Measurements from ENCODE around the gene ROGDI.
"Not testable (repeated sequence)": the region's sequence is repeated elsewhere in the genome, so short reads cannot be mapped to it uniquely, and the experiment has no call there.

The ROGDI gene

GRCh38 chr16:4790261-4790660 is 12.2 kb downstream of the ROGDI start:
- DNase-seq, result no peak

- DNase-seq, result no peak
Observed at GRCh38 chr16:4788910-4789309, 13.5 kb downstream of the ROGDI start.

GRCh38 chr16:4788489-4788889 is 13.9 kb downstream of the ROGDI start:
- DNase-seq, result no peak

DNA sequence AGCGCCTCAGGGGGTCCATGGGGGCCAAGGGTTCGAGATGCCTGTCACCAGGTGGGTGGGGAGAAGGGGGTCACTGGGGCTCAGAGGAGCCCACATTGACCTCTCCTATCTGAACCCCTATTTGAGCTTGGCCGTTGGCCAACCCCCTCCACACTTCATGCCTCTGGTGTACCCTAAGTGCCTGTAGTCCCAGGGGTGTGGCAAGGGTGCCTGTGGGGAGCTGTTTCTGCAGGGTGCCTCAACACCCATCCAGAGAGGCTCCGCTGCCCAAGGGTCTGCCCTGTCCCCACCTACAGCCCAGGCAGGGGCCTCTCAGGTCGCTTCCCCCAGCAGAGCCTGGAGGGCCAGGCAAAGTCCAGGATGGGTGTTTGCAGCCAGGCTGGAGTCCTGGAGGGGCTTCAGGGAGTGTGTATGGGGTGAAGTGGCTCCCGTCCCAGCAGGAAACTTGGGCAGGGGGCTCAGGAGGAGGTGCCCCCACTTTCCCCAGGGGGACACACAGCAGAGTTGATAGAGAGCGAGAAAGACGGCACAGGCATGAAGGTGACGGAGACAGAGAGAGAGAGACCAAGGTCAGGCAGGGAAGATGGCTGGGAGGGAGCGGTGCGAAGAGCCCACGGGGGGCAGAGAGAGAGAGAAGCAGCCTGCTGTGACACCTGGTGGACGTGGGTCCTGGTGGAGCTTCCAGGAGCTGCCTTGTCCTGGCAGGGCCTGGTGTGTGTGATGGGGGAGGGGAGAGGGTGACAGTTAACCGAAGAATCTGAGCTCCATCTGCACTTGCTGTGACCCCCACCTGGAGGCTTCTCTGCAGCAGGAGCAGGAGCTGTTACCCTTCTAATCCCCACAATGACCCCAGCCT is 14.6 kb downstream of the ROGDI start, which contains the start of gene SEPTIN12:
TSS of gene SEPTIN12 (minus strand) at position 719 of the 856 bp plus-strand sequence. CDS start at position 19, 700 bp downstream.
- no peak for DNase-seq

DNA sequence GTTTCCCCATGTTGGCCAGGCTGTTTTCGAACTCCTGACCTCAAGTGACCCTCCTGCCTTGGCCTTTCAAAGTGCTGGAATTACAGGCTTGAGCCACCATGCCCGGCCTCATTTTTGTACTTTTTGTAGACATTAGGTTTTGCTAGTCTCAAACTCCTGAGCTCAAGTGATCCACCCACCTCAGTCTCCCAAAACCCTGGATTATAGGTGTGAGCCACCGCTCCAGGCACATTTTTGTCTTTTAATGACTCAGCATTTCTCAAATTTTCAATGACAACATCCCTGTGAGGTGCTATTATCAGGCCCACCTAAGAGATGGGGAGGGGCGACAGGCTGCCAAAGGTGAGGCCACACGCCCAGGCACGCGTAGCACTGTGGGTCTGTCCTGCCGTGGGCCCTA is 15.4 kb downstream of the ROGDI start:
- no peak for DNase-seq

DNA sequence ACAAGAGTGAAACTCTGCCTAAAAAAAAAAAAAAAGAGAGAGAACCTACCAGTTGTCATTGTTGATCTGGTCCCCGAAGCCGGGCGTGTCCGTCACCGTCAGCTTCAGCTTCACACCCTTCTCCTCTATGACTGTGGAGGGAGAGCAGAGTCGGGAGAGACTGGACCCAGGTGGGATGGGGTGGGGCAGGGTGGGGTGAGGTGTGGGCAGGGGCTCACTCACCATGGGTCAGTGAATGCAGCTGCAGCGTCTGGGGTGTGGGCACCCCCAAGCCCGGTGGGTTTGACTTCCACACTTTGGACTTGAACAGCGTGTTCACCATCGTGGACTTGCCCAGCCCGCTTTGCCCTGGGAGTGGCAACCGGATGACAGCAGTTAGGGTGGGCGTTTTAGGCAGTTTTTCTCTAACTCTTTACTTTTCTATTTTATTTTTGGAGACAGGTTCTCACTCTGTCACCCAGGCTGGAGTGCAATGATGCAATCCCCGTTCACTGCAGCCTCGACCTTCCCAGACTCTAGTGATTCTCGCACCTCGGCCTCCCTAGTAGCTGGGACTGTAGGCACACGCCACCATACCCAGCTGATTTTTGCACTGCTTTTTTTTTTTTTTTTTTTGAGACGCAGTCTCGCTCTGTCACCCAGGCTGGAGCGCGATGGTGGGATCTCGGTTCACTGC is 16.5 kb downstream of the ROGDI start:
- DNase-seq, result no peak

- DNase-seq, result not testable (repeated sequence)
Observed at GRCh38 chr16:4784444-4784987, 17.9 kb downstream of the ROGDI start.

DNA sequence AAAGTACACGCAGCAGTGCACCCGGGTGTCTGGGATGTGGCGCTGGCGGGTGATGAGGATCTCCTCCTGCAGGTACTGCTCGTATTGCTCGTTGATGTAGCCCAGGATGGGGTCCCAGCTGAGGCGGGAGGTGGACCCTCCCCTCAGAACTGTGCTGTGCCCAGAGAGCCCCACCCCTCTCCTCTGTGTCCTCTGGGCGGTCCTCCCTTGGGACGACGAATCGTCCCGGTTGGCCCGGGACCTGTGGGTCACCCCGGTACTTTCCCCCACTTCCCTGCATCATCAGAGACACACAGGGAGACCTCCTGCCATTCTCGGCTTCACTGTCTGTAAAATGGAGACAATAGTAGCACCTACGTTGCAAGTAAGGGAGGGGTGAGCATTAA is 18.5 kb downstream of the ROGDI start:
- DNase-seq, result no peak

DNA sequence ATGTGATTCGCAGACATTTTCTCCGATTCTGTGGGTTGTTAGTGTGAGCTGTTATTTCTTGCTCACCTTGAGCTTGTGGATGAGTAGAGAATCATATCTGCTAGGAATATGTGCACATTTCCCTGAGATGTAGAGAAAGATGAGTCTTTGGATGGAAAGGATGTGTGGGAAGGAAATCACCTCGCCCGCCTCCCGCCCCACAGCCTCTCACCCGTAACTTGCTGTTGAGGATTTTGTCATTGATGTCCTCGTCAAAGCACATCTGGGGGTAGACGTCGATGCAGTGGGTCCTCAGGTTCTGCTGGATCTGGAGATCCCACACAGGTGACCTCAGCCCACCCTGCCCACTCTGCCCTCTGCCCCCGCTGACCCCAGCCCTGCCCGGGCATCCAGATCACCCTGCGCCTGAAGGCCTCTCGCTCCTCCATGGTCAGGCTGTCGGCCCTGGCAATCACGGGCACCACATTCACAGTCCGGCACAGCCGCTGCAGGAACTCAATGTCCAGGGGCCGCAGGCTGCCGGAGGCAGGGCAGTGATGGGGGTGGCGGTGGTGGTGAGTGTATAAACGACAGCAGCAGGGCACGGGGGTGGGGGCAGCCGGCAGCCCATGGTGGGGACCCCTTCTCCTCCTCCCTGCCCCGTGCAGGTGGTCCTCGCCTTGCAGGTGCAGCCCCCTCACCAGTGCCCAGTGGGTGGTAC is 19.0 kb downstream of the ROGDI start:
- DNase-seq, result no peak

DNA sequence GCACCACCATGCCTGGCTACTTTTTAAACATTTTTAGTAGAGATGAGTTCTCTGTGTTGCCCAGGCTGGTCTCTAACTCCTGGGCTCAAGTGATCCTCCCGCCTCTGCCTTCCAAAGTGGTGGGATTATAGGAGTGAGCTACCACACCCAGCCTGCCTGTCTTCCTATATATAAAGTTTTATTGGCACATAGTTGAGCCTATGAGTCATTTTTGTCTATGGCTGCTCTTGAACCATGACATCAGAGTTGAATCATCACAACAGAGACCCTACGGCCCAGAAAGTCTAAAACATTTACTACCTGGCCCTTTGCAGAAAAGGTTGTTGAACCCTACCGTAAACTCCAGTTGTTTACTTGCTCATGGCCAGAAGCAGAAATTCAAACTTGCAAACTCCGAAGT is 22.2 kb downstream of the ROGDI start:
- DNase-seq, result no peak

- no peak for DNase-seq
Observed at GRCh38 chr16:4778050-4778392, 24.4 kb downstream of the ROGDI start.

GRCh38 chr16:4777339-4778049 is 24.9 kb downstream of the ROGDI start:
- no peak for DNase-seq

- no peak for DNase-seq
Observed at GRCh38 chr16:4776141-4776705, 26.2 kb downstream of the ROGDI start.

DNA sequence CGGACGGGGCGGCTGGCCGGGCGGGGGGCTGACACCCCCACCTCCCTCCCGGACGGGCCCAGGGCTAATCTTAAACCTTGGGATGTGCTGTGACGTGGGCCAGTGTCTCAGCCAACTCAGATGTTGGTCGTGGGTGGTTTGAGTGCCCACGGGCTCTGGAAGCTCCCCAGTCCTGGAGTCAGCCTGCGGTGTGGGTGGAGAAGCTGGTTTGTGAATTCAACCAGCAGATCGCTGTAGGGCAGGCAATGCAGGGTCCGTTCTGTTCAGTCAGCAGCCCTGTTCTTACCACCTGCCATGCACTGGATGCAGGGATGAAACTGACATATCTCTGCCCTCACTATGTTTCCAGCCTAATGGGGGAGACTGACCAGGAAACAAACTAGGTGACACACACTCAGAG is 27.4 kb downstream of the ROGDI start:
- no peak for DNase-seq

DNA sequence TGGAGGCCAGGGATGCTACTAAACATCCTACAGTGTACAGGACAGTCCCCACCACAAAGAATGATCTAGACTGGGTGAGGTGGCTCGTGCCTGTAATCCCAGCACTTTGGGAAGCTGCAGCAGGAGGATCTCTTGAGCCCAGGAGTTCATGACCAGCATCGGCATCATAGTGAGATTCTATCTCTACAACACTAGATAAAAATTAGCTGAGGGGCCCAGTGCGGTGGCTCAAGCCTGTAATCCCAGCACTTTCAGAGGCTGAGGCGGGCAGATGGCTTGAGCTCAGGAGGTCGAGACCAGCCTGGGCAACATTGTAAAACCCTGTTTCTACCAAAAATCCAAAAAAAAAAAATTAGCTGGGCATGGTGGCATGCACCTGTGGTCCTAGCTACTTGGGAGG is 30.1 kb downstream of the ROGDI start:
- no peak for DNase-seq

- DNase-seq, result no peak
Observed at GRCh38 chr16:4771646-4772045, 30.8 kb downstream of the ROGDI start.

DNA sequence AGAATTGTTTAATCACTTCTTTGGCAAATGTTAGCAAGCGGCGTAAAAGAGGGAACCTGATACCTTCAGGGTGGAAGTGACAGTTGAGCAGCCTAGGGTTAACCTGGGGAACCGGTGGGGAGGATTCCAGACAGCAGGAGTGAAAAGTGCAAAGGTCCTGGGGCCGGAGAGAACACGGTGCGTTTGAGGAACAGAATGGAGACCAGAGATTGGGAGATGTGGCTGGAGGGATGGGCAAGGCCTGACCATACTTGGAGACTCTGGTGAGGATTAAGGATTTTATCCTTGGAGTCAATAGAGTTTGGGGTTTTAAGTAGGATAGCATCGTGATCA is 33.2 kb downstream of the ROGDI start:
- DNase-seq, result no peak

DNA sequence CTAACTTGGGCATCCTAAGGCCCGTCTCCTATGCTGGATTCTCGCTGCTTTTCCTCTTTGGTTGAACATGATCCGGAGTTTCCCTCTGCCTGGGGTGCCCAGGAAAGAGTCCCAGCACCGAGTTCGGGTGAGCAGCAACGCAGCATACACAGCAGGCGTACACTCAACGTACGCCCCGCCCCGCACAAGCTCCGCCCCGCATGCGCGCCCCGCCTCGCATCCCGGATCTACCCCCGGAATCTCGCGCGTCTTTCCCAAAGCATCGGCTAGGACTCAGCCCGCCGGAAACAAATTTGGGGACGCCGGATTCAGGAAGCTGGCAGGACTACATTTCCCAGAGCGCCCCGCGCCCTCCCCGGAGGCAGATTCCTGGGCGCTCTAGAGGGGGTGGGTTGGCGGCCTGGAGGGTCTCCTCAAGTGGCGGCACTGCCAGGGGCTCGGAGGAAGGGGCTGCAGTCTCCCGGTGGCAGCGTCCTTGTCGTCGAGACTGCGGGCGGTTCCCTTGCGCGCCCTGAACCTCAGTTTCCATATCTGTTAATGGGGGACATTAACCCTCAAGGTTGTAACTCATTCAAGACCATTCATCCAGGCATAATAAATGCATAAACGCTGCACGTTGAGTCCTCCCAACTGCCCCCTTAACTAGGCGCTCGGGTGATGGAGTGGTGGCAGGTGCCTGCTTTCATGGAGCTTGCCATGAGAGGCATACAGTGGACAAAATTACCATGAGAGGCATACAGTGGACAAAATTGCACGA is 33.7 kb downstream of the ROGDI start:
- peak; percentile 84 for DNase-seq

DNA sequence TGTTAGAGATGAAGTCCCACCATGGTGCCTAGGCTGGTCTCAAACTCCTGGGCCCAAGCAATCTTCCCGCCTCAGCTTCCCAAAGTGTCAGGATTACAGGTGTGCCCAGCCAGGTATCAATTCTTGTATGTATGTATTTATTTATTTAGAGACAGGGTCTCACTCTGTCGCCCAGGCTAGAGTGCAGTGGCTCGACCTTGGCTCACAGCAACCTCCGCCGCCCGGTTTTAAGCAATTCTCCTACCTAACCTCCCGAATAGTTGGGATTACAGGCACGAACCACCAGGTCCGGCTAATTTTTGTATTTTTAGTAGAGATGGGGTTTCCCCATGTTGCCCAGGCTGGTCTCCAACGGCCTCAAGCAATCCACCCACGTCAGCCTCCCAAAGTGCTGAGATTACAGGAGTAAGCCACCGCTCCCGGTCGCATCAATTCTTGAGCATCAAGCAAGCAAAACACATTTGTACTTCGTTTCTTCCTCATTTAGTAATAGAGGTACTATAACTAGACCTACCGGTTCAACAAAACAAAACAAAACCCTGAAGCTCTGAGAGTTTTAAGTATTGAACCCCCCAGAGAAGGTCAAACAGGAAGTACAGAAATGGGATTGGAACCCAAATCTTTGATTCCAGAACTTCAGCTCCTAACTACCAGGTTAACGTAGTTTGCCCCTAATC is 34.4 kb downstream of the ROGDI start:
- no peak for DNase-seq

DNA sequence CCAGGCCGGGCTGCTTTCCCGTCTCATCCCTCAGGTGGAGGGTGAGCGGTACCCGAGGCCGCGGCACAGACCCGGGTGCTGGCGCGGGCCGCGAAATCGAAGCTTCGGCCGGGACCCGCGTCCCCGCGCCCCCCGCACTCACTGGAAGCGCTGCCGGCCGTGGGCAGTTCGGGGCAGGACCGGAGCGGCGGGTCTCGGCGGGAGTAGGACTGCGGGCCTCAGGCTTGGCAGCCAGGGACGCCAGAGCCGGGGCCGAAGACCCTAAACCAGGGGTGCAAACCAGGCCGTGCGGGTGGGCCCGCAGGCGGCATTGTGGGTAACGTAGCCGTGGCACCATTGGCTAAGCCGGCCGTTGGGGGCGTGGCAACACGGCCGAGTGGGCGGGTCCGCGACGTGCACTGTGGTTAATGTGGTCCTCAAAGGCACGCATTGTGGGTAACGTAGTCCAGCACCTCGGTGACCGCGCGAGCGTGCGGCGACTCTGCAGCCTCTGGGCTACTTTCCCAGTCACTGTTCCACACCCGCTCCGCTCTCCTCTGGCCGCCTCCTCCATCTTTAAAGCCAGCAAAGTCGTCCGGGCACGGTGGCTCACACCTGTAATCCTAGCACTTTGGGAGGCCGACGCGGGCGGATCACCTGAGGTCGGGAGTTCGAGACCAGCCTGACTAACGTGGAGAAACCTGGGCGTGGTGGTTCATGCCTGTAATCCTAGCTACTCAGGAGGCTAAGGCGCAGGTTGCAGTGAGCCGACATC is 35.4 kb downstream of the ROGDI start, which contains the start of gene ZNF500:
TSS of gene ZNF500 (minus strand) at position 288 of the 754 bp plus-strand sequence. CDS start 1,184 bp downstream, outside the sequence.
- DNase-seq, result peak; percentile 82
